H9 (cell line): ENCODE data around the gene CHCHD10. TPM values are rescaled to one million over a fixed set of nuclear protein-coding genes. Genes with fewer than 3 reads are reported as not detected.

ENCODE experiments used
- DNase-seq: peaks from one replicate; pipeline ENCODE4 v3.0.0-alpha.2; 2017
- H2AFZ ChIP-seq: one replicate; pipeline ENCODE4 v1.6.1; 2013; ENCODE audit warnings: mild to moderate bottlenecking, low read length, control low read depth, moderate library complexity
- H2AK5ac ChIP-seq: 2 replicates; pipeline ENCODE4 v1.6.1; 2013; ENCODE audit warnings: low read length, control low read depth, mixed read lengths; ENCODE audit not compliant: insufficient read length
- H2BK120ac ChIP-seq: one replicate; pipeline ENCODE4 v1.6.1; 2013; ENCODE audit warnings: low read depth, mild to moderate bottlenecking, low read length, control low read depth, inconsistent platforms; ENCODE audit not compliant: poor library complexity, severe bottlenecking
- H2BK12ac ChIP-seq: 2 replicates; pipeline ENCODE4 v1.6.1; 2013; ENCODE audit warnings: low read length, control low read depth, mixed read lengths, low read depth; ENCODE audit not compliant: insufficient read length
- H2BK15ac ChIP-seq: 2 replicates; pipeline ENCODE4 v1.6.1; 2013; ENCODE audit warnings: low read depth, low read length, control low read depth
- H2BK20ac ChIP-seq: one replicate; pipeline ENCODE4 v1.6.1; 2013; ENCODE audit warnings: low read depth, mild to moderate bottlenecking, low read length, control low read depth, inconsistent platforms; ENCODE audit not compliant: poor library complexity, severe bottlenecking
- H2BK5ac ChIP-seq: 2 replicates; pipeline ENCODE4 v1.6.1; 2013; ENCODE audit warnings: low read length, control low read depth, mixed read lengths; ENCODE audit not compliant: insufficient read length
- H3K14ac ChIP-seq: 2 replicates; pipeline ENCODE4 v1.6.1; 2013; ENCODE audit warnings: low read length, control low read depth; ENCODE audit not compliant: insufficient read depth
- H3K18ac ChIP-seq: 2 replicates; pipeline ENCODE4 v1.6.1; 2013; ENCODE audit warnings: low read depth, mild to moderate bottlenecking, mixed read lengths, low read length, control low read depth; ENCODE audit not compliant: insufficient read length
- H3K23ac ChIP-seq: 2 replicates; pipeline ENCODE4 v1.6.1; 2013; ENCODE audit warnings: low read length, control low read depth, mixed read lengths, low read depth; ENCODE audit not compliant: insufficient read length
- H3K23me2 ChIP-seq: 2 replicates; pipeline ENCODE4 v1.6.1; 2013; ENCODE audit warnings: low read depth, mild to moderate bottlenecking, mixed read lengths, low read length, control low read depth; ENCODE audit not compliant: insufficient read length, poor library complexity, severe bottlenecking
- H3K27ac ChIP-seq: 2 replicates; pipeline ENCODE4 v1.5.1; 2013; ENCODE audit warnings: low read length, control low read depth, mixed read lengths, low read depth; ENCODE audit not compliant: insufficient read length
- H3K27me3 ChIP-seq: 2 replicates; pipeline ENCODE4 v1.6.1; 2013; ENCODE audit warnings: low read length, control low read depth, inconsistent platforms; ENCODE audit not compliant: insufficient read depth
- H3K4ac ChIP-seq: 2 replicates; pipeline ENCODE4 v1.6.1; 2013; ENCODE audit warnings: low read depth, mild to moderate bottlenecking, control low read depth, inconsistent platforms, low read length, moderate library complexity
- H3K4me1 ChIP-seq: 2 replicates; pipeline ENCODE4 v1.6.1; 2013; ENCODE audit warnings: low read length, control low read depth, inconsistent platforms; ENCODE audit not compliant: insufficient read depth
- H3K4me2 ChIP-seq: 2 replicates; pipeline ENCODE4 v1.6.1; 2013; ENCODE audit warnings: low read length, control low read depth, mixed read lengths; ENCODE audit not compliant: insufficient read length, insufficient read depth
- H3K56ac ChIP-seq: 2 replicates; pipeline ENCODE4 v1.6.1; 2013; ENCODE audit warnings: low read depth, mild to moderate bottlenecking, mixed read lengths, low read length, control low read depth; ENCODE audit not compliant: insufficient read length
- H3K79me1 ChIP-seq: 2 replicates; pipeline ENCODE4 v1.6.1; 2013; ENCODE audit warnings: low read depth, mild to moderate bottlenecking, moderate library complexity, low read length, control low read depth, inconsistent platforms; ENCODE audit not compliant: insufficient read depth, poor library complexity, severe bottlenecking
- H3K79me2 ChIP-seq: 2 replicates; pipeline ENCODE4 v1.6.1; 2013; ENCODE audit warnings: low read length, control low read depth, inconsistent platforms; ENCODE audit not compliant: insufficient read depth
- H3K9ac ChIP-seq: 2 replicates; pipeline ENCODE4 v1.6.1; 2013; ENCODE audit warnings: low read length, control low read depth, mixed read lengths; ENCODE audit not compliant: insufficient read length; ENCODE audit errors: extremely low read depth
- H3K9me3 ChIP-seq: one replicate; pipeline ENCODE4 v1.6.1; 2013; ENCODE audit warnings: low read depth, low read length, inconsistent platforms; ENCODE audit not compliant: control insufficient read depth
- H3T11ph ChIP-seq: one replicate; pipeline ENCODE4 v1.6.1; 2013; ENCODE audit warnings: mild to moderate bottlenecking, low read length, control low read depth, inconsistent platforms
- H4K20me1 ChIP-seq: one replicate; pipeline ENCODE4 v1.6.1; 2013; ENCODE audit not compliant: control insufficient read depth, insufficient read length, insufficient read depth
- H4K5ac ChIP-seq: 2 replicates; pipeline ENCODE4 v1.6.1; 2013; ENCODE audit warnings: low read depth, mild to moderate bottlenecking, mixed read lengths, low read length, control low read depth; ENCODE audit not compliant: insufficient read length
- H4K8ac ChIP-seq: replicated peaks from 2 replicates; pipeline ENCODE4 v1.6.1; 2013; ENCODE audit warnings: low read length, control low read depth, mixed read lengths, low read depth; ENCODE audit not compliant: insufficient read length
- H4K91ac ChIP-seq: 2 replicates; pipeline ENCODE4 v1.6.1; 2013; ENCODE audit warnings: low read depth, mild to moderate bottlenecking, moderate library complexity, mixed read lengths, low read length, control low read depth; ENCODE audit not compliant: insufficient read length
- H3K27ac Mint-ChIP-seq, 3 experiments: 2 replicates in 2 of 3; 3 replicates in 1 of 3; pipeline ENCODE4 v1.8.0; 2020 to 2021; ENCODE audit warnings: mixed read lengths in 3 of 3, mild to moderate bottlenecking in 1 of 3, moderate library complexity in 1 of 3
- H3K27me3 Mint-ChIP-seq: 2 replicates; pipeline ENCODE4 v1.8.0; 2021; ENCODE audit warnings: low read depth, mild to moderate bottlenecking, moderate library complexity, mixed read lengths
- H3K36me3 Mint-ChIP-seq, 3 experiments: 2 replicates in 2 of 3; 3 replicates in 1 of 3; pipeline ENCODE4 v1.8.0; 2020 to 2021; ENCODE audit warnings: low read depth in 3 of 3, mixed read lengths in 3 of 3; ENCODE audit not compliant: insufficient read depth in 1 of 3
- H3K4me1 Mint-ChIP-seq, 2 experiments: 2 replicates each; pipeline ENCODE4 v1.8.0; 2020; ENCODE audit warnings: mixed read lengths in 2 of 2
- H3K4me3 Mint-ChIP-seq, 2 experiments: 2 replicates in 1 of 2; 3 replicates in 1 of 2; pipeline ENCODE4 v1.8.0; 2020 to 2021; ENCODE audit warnings: mild to moderate bottlenecking in 2 of 2, mixed read lengths in 2 of 2, moderate library complexity in 1 of 2
- H3K9me3 Mint-ChIP-seq, 2 experiments: 2 replicates in 1 of 2; 3 replicates in 1 of 2; pipeline ENCODE4 v1.8.0; 2020; ENCODE audit warnings: mild to moderate bottlenecking in 2 of 2, mixed read lengths in 2 of 2, moderate library complexity in 1 of 2
- CTCF ChIP-seq: fragments of 200-600 bp; sonication (generic); conservative IDR thresholded peaks from 3 replicates; pipeline ENCODE4 v1.8.0; 2021; ENCODE audit warnings: antibody characterized with exemption, mild to moderate bottlenecking
- WGBS: extraction: QIAGEN DNeasy Blood & Tissue Kit; methylation state at CpG from one replicate; pipeline ENCODE4 v1.1.7; 2013; ENCODE audit warnings: missing lambda C conversion rate, low lambda C conversion rate, mixed read lengths; ENCODE audit not compliant: insufficient read length; ENCODE audit errors: extremely low coverage; 5-methylcytosine and 5-hydroxymethylcytosine counted together
- total RNA-seq: library from RNA; stranded (reverse); gene quantifications from 2 replicates; pipeline ENCODE4 v1.2.1, GENCODE V29; 2021

The CHCHD10 gene
- total RNA-seq, 1 experiment from 2014 or later: 53.7 TPM

GRCh38 chr22:23789121-23789520, 21.3 kb upstream of the CHCHD10 start:
- Histone ChIP-seq H4K8ac (no peak overlapping the region), H3K4me2 (no peak overlapping the region), H3K27me3 (no peaks in the 10 kb centered on the region; the same call in 1 of the 2 replicates), H2BK20ac (no peak overlapping the region), H3K56ac (no peak overlapping the region), H3K79me1 (no peaks in the 10 kb centered on the region), H2AFZ (no peak overlapping the region), H2BK5ac (no peak overlapping the region), H2BK15ac (no peak overlapping the region), H3K9ac (no peak overlapping the region), H3K23me2 (peaks cover 2% of the 10 kb centered on the region), H4K20me1 (no peaks in the 10 kb centered on the region), H3K18ac (no peak overlapping the region), H2BK12ac (no peak overlapping the region), H2AK5ac (no peak overlapping the region), H4K5ac (no peak overlapping the region), H3K9me3 (no peaks in the 10 kb centered on the region), H2BK120ac (no peak overlapping the region), H3K27ac (no peak overlapping the region), H3K4ac (no peak overlapping the region), H3T11ph (no peak overlapping the region), H3K4me1 (peaks cover 2% of the 10 kb centered on the region; the same call in 1 of the 2 replicates), H3K14ac (no peak overlapping the region), H3K23ac (no peak overlapping the region), H3K79me2 (peaks cover 16% of the 10 kb centered on the region; the same call in 1 of the 2 replicates), H4K91ac (no peak overlapping the region)
- TF ChIP-seq CTCF: no peak
- WGBS: no CpG with 5 or more reads among the region's 4 CpGs
- peaks cover 10 to 32% (median 29%) of the 10 kb centered on the region in 3 experiments; a peak in 6 of 7 replicates for H3K36me3 Mint-ChIP-seq
- peak; percentile 34 for DNase-seq
- H3K4me1 Mint-ChIP-seq: peaks cover 22 to 30% of the 10 kb centered on the region in 2 experiments
- H3K9me3 Mint-ChIP-seq: no peaks in the 10 kb centered on the region
- no peak overlapping the region; a peak in 1 of 7 replicates for H3K27ac Mint-ChIP-seq
- H3K4me3 Mint-ChIP-seq: peak overlapping the region in 1 of 2 experiments; percentile 45; a peak in 2 of 5 replicates
- H3K27me3 Mint-ChIP-seq: no peaks in the 10 kb centered on the region
